NCI-H524 treated with DMSO at 0.1 percent for 48 hours (cell line): ENCODE measurements around the gene ZRANB2.
A peak's percentile ranks its signal among the peaks of the same experiment; 100 is the strongest.

Experiments
- DNase-seq: peaks from one replicate; lab custom pipeline; 2025; lab: John Stamatoyannopoulos, UW

Gene ZRANB2, protein sequence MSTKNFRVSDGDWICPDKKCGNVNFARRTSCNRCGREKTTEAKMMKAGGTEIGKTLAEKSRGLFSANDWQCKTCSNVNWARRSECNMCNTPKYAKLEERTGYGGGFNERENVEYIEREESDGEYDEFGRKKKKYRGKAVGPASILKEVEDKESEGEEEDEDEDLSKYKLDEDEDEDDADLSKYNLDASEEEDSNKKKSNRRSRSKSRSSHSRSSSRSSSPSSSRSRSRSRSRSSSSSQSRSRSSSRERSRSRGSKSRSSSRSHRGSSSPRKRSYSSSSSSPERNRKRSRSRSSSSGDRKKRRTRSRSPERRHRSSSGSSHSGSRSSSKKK

DNA sequence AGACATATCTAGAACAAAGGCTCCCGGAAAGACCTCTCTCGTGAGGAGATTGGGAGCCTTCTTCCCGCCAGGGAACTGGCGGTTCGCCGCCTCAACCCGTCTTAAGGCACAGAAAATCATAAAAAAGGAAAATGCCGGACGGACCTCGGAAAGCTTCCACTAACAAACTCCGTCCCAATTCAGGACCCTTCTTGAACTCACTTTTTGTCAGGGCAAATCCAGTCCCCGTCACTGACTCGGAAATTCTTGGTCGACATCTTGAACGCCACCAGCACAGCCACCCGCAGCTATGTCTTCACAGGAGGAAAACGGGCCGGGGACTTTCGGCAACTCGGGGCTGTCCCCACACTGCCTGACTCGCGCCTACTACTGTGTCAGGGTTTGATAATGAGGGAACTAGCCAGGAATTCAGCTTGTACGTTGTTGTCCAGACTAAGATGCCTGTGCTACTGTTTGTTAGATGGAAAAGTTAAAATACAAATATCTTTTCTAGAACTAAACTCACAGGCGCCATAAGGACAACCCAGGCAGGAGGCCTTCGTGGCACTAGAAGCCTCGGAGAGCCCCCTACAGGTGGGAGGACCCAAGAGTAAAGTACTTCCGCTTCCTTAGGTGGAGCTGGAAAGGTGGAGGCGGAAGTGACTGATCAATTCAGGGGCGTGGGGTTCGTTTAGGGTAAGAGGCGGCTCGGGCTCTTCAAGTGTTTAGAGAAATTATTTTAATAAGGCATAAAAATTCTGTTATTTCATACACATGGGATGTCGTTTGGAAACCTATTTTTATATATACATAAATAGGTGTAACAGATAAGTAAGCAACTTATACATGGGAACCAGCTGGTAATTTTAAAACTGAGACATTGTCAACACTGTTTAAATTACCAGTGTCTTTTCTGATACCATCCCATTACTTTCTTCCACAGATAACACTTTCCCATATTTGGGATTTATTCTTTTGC lies at the start of gene ZRANB2:
ZRANB2 (minus strand) TSS at position 297 of the 958 bp plus-strand sequence; CDS start at position 257, 40 bp downstream.
- peak; percentile 71 for DNase-seq

DNA sequence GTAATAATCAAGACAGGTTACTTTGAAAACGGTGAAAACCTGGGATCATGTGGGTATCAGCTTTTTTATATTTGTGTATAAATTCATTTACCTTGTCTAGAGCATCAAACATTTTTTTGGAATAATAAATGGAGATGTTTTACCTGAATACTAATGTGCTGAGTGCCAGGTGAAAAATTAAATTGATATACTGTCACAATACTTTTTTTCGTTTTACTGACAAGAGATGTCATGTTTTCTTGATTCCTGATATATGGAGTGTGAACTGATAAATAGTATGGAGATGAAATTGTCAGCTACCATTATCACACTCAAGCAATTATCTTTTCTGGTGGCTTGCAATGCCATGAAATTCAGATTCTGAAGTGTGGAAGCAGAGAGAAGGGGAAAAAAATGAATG lies 47.2 kb upstream of the ZRANB2 start:
- DNase-seq, result no peak

DNA sequence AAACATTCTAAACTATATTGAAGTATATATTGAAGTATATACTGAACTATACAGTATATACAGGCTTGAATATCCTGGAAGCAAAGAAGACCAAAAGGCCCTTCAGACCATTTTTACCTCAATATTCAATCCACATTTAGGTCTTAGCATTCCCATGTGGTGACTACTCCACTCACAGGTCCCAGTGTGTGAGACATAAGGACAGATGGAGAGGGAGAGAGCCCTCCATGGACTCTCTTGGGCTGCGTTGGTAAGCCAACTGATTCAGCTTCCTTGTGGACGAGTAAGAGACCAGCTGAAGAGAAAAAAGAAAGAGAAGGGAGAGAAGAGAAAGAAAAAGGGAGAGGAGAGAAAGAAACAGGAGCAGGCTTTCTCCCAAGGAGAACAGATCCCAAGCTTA lies 37.3 kb upstream of the ZRANB2 start:
- DNase-seq, result no peak

DNA sequence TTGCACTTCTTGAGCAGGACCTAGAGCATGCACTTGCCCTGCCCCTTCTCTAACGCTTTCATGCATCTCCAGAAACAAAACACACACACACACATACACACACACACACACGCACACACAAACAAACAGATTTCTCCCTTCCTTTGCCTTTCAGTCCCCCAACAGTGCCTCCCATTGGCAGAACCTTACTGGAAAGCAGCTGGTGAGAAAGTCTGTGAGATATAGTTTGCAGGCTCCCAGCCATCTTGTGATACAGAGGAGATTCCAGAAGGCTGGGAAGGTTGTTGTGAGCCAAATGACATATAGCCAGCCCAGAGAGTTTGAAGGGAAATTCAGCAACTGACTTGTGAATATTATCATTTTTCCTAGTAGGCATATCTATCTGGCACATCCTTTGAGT lies 35.9 kb upstream of the ZRANB2 start:
- DNase-seq, result no peak

DNA sequence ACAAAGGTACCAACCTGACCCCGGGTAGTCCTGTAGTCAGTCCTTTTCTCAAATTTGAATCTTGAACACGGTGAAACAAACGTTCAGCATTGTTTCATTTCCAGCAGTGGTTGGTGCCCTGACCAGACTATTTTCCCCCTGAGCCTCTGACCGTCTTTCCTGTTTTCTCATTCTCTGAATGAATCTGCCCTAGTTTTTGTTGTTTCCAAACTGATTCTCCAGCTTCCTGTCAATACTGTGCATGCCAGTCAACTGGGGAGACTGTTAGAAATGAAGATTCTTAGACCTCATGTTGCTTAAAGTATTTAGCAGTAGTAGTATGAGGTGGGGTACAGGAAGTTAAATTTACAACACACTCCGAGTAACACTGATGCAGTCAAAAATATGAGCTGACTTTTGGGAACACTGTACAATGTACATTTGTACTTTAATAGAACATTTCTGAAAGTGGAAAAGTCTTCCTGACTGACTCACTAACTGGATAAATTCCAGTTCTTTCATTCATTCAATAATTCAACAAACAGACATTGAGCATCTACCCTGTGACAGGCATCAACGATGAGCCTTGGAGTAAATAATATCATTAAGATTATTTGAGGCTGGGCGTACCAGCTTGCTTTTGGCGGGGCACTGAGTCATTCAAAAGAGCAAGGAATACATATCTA lies 26.0 kb upstream of the ZRANB2 start:
- DNase-seq, result no peak

DNA sequence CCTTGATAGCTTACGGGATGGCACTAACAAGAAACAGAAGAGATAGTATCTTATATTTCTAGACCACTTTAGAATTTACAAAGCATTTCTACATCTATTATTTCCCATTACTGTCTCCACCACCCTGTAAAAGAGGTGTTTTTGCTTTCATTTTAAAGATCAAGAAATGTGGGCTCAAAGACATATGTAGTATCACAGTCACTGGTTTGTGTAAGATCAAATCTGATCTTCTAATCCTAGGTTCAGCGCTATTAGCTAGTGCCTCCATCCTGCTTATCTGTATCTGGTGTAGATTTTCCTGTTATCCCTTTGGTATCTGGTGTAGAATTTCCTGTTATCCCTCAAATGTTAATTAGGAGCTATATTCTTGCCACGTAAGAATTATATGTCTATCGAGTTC lies 23.6 kb upstream of the ZRANB2 start:
- DNase-seq, result no peak

DNA sequence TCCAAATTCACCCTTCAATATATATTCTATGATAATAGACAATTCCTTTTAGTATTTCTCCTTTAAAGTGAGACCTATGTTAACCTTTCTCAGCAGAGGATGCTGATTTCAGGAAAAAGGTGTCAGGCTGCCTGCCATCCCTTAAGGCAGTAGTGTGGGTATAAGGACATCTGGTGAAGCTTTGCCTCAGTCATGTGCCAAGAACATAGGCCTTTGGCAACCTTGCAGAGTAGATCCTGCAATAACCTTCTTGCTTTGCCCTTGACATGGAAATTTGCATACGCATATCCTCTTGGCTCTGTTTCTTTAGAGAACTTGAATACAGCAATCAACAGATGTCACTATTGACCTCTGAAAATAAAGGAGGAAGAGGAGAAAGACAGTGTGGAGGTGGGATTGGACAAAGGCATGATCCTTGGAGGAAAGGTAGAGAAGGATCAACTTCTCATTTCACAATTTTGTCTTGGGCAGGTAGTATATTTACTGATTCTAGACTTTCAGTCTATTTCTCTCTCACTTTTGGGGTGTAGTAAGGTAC lies 21.1 kb upstream of the ZRANB2 start:
- no peak for DNase-seq

DNA sequence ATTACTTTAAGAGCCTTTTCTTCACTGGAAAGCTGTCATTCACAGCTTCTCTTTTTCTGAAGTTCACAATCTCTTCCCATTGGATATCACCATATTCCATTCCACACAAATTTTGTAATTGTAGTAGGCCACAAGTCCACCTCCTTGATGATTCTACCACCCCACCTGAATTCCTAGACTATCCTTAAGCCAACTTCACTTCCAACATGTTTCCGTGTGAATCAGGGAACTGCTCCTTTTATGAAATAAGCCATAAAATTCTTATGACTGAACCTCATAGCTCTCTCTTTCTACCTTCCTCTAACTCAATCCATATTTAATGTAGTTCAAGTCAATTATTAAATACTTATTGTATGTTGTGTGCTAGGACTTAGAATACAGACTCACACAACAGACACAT lies 16.6 kb upstream of the ZRANB2 start:
- DNase-seq, result no peak

DNA sequence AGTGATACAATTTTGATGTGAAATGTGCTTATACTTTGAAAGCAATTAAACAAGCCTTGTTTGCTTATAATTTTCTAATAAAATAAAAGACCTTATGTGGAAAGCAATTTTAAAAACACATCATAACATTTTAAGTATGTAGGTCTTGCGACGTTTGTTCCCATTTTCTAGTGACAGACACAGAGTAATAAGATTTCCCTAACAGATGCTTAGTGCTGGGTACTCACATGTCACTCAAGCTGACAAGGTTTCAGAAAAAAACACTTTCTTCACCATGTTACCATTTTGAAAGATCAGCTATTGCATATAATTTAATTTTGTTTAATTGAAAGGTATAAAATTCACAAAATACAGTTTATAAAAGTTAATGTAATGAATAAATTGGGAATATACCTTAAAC lies 14.1 kb upstream of the ZRANB2 start:
- no peak for DNase-seq

DNA sequence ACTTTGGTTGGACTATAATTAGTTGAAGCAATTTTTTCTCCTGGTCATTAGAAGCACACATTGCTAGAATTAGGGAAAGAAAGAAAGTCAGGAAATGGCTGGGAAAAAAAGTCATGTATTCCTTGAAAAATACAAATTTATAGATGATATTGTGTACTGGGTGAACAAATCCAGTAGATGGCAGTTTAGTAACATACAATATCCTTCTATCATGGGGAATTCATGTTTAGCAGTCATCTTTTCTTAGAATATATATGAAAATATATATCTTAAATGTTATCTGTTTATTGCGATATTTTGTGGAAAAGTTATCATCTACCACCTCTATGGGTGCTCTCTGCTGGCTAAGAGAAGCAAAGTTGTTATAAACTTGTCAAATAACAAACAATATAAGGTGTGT lies 13.1 kb upstream of the ZRANB2 start:
- no peak for DNase-seq

DNA sequence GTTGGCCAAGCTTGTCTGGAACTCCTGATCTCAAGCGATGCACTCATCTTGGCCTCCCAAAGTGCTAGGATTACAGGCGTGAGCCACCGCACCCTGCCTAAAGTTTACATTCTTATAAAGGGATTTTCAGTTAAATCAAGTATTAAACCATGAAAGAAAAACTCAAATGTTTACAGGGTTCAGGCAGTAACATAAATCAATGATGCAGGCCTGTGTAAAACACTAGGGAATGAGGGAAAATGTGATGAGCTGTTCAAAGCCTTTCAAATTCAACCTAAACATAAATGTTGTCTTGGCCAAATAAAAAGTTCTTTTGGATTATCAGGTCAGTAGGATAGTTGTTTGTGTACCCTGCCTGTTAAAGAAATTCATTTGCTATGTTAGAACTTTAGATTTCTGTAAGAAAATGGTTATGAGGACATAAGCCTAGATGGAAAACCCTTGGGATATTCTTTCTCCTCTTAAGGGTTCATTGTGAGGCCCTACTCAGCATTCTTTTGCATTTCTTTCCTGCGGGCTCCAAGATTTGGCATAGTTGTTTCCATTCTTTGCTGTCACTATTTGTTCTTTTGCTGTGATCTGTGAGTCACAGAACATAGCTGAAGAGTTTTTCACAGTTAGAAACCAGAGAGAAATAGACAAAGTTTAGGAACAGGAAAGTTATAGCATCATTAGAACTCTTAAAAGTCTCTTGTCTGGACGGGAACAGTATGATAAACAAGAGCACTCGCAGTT lies 8.9 kb upstream of the ZRANB2 start:
- no peak for DNase-seq

DNA sequence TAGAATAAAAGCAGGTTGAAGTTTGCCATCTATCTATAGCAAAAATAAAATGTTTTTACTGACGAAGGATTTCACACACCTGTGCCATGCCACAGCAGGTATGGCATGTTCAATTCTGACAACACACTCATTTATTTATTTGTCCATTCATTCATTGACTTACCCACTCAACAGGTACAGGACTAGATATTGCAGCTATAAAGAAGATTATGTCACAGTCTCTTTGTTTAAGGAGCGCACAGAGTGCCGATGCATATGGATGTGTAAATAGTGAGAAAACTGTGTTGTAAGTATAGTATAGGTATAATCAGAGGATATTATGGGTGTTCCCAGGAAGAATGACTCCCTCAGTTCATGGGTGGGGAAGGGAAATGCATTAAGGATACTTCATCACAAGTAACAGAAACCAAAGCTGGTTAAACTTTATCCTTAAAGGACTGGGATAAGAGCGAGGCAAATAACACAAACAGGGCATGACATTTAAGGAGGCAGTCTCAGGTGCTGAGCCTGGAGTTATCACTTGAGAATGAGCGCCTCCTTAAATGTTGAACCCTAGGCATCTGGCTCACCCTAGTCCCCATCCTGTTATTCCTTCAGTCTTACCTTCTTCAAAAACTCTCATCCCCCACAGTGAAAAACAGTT lies 7.9 kb upstream of the ZRANB2 start:
- DNase-seq, result no peak

DNA sequence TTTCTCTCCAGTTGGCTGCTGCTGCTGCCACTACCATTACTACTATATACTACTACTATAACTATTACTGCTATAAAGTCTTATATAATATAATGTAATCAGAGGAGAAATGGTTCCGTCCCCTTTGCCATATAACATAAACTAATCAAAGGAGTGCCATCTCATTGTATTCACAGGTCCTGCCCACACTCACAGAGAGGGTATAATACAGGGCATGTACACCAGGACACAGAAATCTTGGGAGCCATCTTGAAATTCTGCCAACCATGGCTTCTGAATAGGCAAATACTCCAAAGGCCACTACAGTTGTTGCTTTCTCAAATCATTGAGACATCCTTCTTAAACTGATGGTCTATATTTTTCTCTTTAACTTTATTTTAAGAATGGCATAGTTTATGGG lies 6.9 kb upstream of the ZRANB2 start:
- DNase-seq, result no peak

DNA sequence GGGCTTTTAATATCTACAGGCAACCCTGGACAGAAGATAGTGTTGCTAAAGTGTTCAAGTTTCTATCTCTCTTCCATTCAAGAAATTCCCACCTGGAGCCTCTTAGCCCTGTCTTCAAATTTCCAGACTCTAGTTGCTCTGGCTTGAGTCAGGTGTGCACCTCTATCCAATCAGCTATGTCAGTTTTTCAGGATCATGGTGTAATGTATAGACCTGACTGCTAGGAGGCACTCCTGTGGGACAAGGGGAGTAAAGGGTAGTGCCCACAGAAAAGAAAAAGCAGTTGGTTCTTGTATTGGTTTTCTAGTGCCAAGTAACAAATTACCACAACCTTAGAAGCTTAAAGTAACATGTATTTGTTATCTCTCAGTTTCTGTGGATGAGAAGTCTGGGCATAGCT lies 6.2 kb upstream of the ZRANB2 start:
- DNase-seq, result no peak

DNA sequence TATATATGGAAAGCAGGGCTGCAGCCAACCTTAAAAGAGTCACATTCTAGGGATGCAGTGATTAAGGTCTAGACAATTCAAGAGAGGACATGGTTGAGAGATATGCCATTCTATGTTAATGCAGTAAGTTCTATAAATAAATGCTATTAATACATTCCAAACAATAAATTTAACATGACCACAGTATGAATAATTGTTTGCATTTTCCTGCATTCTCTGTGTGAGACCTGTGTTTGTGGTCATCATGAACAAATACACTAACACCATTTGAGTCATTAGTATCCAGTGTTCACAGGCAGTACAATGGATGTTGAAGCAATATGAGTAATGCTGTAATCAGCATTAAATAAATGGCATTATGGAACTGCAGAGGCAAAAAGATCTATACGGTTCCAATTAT lies 5.5 kb upstream of the ZRANB2 start:
- DNase-seq, result no peak

DNA sequence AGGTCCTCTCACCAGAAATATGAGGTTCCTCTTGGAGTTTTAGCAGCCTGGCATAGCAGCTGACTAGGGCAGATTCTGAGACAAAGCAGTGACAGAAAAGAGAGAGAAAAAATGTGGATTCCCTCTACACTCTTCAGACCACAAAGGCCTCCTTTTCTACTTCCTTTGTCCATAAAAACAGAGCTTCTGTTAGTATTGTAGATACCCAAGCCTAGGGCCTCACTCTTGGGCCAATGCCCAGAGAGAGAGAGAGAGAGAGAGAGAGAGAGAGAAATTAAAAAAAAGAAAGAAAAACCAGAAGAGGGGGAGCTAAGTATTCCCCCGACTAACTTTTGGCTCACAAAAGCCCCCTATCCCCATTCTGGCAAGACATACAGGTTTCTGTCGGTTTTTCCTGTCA lies 2.4 kb upstream of the ZRANB2 start:
- DNase-seq, result no peak

DNA sequence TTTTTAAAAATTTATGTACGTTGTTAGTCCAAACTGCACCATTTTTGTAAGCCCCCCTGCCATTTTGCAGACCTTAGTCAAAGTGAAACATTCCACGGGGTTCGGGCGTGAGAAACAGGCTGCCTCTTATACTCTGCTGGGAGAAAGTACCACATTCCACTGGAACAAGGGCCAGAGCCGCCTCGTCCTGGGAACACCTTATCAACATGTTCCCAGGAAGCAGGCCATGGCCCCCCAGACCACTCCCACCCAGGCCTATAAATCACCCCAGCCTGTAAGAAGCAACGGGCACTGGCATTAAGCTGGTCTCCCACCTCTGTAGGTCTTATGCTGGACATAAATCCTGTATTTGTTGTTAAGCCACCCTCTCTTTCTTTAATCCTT lies 854 bp upstream of the ZRANB2 start:
- no peak for DNase-seq

DNA sequence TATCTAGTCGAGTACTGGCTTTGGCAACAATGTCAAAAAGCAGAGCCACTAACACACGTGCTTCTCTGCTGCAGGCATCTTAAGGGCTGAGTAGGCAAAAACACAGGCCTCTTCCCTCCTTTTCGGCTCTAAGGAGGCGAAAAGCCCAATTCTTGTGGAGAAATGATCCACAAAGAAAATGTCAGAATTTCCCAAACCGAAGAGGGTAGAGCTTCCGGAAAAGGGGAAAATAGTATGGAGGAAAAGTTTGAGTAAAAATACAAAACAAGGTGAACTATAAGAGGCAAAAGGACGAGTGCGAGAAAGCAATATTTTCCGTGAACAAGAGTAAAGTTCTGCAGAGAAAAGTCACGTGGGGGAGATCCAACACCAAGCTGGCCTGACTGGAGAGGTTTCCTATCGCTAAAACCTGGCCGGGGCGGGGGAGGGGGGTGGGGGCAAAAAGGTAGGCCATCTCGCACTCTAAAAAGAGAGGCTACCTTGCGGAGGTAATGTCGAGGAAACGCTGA lies 551 bp downstream of the ZRANB2 start:
- DNase-seq, result no peak

DNA sequence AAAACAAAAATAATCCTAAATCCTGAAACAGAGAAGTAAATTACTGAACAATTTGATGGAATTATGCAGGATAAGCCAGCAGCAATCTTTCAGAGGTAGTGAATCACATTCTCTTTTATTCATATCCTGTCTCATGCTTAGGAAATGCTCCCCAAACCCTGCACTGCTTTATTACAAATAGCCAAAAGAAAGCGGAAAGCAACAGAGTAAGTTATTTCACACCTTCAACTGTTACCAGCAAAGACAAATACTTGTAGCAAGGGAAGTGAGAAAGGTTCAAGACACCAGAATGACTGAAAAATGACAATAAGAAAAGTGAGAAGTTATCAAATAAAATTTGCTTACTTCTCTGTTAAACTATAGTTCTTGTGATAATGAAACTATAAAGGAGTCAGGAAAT lies 6.2 kb downstream of the ZRANB2 start:
- DNase-seq, result no peak

DNA sequence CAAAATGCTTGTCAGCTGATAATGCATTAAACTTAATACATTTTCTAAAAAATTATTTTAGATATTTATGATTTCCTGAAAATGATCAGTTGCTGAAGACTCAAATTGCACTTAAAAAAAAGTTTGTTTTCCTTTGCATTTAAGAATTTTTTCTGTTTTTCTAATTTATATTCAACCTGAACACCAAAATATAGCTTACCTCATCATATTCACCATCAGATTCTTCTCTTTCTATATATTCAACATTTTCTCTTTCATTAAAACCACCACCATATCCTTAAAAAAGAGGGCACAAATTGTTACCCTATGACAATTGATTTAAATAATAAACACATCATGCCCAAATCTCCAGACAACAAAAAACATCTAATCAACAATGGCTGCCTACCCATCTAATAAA lies 8.6 kb downstream of the ZRANB2 start:
- DNase-seq, result no peak

DNA sequence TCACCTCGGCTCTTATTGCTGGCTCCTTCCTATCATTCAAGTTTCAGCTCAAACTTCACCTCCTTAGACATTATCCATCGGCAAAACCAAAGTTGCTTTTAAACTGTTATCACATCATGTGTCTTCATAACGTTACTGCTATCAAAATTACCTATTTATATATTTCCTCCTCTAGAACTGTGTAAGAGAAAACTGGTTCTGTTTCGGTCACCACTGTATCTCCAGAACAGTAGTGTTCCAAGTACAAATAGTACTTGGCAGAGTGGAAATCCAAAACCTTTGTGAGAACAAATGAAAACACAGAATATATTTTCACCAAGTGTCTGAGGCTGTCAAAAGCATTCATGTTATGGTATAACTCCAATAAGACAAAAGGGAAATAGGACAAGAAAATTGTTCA lies 9.1 kb downstream of the ZRANB2 start:
- no peak for DNase-seq
